ENCODE data around the gene SEMA3A. TPM values are rescaled to one million over a fixed set of nuclear protein-coding genes. Genes with fewer than 3 reads are reported as not detected.

Gene SEMA3A
- total RNA-seq, 1 experiment from 2014 or later: 32.2 TPM

- TF ChIP-seq, protein P1, sequence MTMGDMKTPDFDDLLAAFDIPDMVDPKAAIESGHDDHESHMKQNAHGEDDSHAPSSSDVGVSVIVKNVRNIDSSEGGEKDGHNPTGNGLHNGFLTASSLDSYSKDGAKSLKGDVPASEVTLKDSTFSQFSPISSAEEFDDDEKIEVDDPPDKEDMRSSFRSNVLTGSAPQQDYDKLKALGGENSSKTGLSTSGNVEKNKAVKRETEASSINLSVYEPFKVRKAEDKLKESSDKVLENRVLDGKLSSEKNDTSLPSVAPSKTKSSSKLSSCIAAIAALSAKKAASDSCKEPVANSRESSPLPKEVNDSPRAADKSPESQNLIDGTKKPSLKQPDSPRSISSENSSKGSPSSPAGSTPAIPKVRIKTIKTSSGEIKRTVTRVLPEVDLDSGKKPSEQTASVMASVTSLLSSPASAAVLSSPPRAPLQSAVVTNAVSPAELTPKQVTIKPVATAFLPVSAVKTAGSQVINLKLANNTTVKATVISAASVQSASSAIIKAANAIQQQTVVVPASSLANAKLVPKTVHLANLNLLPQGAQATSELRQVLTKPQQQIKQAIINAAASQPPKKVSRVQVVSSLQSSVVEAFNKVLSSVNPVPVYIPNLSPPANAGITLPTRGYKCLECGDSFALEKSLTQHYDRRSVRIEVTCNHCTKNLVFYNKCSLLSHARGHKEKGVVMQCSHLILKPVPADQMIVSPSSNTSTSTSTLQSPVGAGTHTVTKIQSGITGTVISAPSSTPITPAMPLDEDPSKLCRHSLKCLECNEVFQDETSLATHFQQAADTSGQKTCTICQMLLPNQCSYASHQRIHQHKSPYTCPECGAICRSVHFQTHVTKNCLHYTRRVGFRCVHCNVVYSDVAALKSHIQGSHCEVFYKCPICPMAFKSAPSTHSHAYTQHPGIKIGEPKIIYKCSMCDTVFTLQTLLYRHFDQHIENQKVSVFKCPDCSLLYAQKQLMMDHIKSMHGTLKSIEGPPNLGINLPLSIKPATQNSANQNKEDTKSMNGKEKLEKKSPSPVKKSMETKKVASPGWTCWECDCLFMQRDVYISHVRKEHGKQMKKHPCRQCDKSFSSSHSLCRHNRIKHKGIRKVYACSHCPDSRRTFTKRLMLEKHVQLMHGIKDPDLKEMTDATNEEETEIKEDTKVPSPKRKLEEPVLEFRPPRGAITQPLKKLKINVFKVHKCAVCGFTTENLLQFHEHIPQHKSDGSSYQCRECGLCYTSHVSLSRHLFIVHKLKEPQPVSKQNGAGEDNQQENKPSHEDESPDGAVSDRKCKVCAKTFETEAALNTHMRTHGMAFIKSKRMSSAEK (CRISPR knock-in tag; IDR thresholded peaks at IDR 0.05; ENCODE audit: borderline replicate concordance): no peak
- TF ChIP-seq MXD4 (CRISPR knock-in tag; IDR thresholded peaks at IDR 0.05; ENCODE audit: borderline replicate concordance) (no peak), KAT7 (CRISPR knock-in tag; IDR thresholded peaks at IDR 0.05; ENCODE audit: borderline replicate concordance) (no peak), E2F5 (CRISPR knock-in tag; IDR thresholded peaks at IDR 0.05) (no peak), ATF1 (CRISPR knock-in tag; IDR thresholded peaks at IDR 0.05) (no peak)
- TF ChIP-seq, protein P2, sequence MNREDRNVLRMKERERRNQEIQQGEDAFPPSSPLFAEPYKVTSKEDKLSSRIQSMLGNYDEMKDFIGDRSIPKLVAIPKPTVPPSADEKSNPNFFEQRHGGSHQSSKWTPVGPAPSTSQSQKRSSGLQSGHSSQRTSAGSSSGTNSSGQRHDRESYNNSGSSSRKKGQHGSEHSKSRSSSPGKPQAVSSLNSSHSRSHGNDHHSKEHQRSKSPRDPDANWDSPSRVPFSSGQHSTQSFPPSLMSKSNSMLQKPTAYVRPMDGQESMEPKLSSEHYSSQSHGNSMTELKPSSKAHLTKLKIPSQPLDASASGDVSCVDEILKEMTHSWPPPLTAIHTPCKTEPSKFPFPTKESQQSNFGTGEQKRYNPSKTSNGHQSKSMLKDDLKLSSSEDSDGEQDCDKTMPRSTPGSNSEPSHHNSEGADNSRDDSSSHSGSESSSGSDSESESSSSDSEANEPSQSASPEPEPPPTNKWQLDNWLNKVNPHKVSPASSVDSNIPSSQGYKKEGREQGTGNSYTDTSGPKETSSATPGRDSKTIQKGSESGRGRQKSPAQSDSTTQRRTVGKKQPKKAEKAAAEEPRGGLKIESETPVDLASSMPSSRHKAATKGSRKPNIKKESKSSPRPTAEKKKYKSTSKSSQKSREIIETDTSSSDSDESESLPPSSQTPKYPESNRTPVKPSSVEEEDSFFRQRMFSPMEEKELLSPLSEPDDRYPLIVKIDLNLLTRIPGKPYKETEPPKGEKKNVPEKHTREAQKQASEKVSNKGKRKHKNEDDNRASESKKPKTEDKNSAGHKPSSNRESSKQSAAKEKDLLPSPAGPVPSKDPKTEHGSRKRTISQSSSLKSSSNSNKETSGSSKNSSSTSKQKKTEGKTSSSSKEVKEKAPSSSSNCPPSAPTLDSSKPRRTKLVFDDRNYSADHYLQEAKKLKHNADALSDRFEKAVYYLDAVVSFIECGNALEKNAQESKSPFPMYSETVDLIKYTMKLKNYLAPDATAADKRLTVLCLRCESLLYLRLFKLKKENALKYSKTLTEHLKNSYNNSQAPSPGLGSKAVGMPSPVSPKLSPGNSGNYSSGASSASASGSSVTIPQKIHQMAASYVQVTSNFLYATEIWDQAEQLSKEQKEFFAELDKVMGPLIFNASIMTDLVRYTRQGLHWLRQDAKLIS (CRISPR knock-in tag; IDR thresholded peaks at IDR 0.05; ENCODE audit: borderline replicate concordance): no peak
- TF ChIP-seq, protein P3, sequence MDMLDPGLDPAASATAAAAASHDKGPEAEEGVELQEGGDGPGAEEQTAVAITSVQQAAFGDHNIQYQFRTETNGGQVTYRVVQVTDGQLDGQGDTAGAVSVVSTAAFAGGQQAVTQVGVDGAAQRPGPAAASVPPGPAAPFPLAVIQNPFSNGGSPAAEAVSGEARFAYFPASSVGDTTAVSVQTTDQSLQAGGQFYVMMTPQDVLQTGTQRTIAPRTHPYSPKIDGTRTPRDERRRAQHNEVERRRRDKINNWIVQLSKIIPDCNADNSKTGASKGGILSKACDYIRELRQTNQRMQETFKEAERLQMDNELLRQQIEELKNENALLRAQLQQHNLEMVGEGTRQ (CRISPR knock-in tag; IDR thresholded peaks at IDR 0.05): no peak
Observed at GRCh38 chr7:84187087-84187805, 7.3 kb downstream of the SEMA3A start (continued).

DNA sequence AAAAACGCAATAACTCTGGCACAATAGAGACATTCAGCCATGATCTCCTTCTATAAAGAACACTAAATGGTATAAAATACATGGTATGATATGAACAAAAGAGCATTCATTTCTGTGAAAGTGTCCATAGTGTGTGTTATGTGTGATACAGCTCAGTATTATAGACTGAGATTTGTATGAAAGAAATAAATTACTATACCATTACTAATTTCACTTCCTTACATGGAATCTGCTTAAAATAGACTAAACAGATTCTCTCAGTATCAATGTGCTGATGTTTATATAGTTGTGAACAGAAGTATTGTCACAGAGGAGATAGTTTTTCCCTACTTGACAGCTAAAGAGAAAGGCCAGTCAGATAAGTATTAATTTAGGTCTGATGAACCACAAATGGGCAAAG, 10.8 kb downstream of the SEMA3A start:
- H3K4me3 Mint-ChIP-seq: no peak overlapping the region
- no peaks in the 10 kb centered on the region for H3K36me3 Mint-ChIP-seq
- H3K4me1 Mint-ChIP-seq: peaks cover 30% of the 10 kb centered on the region
- ChIA-PET POLR2A (no interaction called here), CTCF (no interaction called here)
- no peaks in the 10 kb centered on the region for H3K27me3 Mint-ChIP-seq (ENCODE audit: low read depth)
- H3K9me3 Mint-ChIP-seq: no peaks in the 10 kb centered on the region
- TF ChIP-seq, protein P4, sequence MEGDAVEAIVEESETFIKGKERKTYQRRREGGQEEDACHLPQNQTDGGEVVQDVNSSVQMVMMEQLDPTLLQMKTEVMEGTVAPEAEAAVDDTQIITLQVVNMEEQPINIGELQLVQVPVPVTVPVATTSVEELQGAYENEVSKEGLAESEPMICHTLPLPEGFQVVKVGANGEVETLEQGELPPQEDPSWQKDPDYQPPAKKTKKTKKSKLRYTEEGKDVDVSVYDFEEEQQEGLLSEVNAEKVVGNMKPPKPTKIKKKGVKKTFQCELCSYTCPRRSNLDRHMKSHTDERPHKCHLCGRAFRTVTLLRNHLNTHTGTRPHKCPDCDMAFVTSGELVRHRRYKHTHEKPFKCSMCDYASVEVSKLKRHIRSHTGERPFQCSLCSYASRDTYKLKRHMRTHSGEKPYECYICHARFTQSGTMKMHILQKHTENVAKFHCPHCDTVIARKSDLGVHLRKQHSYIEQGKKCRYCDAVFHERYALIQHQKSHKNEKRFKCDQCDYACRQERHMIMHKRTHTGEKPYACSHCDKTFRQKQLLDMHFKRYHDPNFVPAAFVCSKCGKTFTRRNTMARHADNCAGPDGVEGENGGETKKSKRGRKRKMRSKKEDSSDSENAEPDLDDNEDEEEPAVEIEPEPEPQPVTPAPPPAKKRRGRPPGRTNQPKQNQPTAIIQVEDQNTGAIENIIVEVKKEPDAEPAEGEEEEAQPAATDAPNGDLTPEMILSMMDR (IDR thresholded peaks at IDR 0.05): no peak
- no peak for TF ChIP-seq TEAD4 (CRISPR knock-in tag; IDR thresholded peaks at IDR 0.05)
- TF ChIP-seq FOXK1 (CRISPR knock-in tag; IDR thresholded peaks at IDR 0.05): no peak
- TF ChIP-seq, protein P5, sequence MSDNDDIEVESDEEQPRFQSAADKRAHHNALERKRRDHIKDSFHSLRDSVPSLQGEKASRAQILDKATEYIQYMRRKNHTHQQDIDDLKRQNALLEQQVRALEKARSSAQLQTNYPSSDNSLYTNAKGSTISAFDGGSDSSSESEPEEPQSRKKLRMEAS (CRISPR knock-in tag; IDR thresholded peaks at IDR 0.05): no peak
- no peak for TF ChIP-seq ZNF232 (CRISPR knock-in tag; IDR thresholded peaks at IDR 0.05)
- TF ChIP-seq, protein P6, sequence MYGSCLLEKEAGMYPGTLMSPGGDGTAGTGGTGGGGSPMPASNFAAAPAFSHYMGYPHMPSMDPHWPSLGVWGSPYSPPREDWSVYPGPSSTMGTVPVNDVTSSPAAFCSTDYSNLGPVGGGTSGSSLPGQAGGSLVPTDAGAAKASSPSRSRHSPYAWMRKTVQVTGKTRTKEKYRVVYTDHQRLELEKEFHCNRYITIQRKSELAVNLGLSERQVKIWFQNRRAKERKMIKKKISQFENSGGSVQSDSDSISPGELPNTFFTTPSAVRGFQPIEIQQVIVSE (CRISPR knock-in tag; IDR thresholded peaks at IDR 0.05; ENCODE audit: borderline replicate concordance): no peak
- TF ChIP-seq, protein P7, sequence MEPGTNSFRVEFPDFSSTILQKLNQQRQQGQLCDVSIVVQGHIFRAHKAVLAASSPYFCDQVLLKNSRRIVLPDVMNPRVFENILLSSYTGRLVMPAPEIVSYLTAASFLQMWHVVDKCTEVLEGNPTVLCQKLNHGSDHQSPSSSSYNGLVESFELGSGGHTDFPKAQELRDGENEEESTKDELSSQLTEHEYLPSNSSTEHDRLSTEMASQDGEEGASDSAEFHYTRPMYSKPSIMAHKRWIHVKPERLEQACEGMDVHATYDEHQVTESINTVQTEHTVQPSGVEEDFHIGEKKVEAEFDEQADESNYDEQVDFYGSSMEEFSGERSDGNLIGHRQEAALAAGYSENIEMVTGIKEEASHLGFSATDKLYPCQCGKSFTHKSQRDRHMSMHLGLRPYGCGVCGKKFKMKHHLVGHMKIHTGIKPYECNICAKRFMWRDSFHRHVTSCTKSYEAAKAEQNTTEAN (CRISPR knock-in tag; IDR thresholded peaks at IDR 0.05): no peak
- no peak overlapping the region for H3K27ac Mint-ChIP-seq
- ATAC-seq (no peak), DNase-seq (ENCODE audit: low spot score) (no peak)
